Upper lobe of left lung (tissue), 6 donors: ENCODE measurements around the gene SNRPA. TPM values are rescaled to one million over a fixed set of nuclear protein-coding genes. Genes with fewer than 3 reads are reported as not detected.

Experiments
- ATAC-seq, 2 donors: fragments of 200-7000 bp; cut with Tn5 transposase; one replicate each; pipeline ENCODE4 v1.9.1; 2022; ENCODE audit warnings: mild to moderate bottlenecking in 2 of 2, moderate library complexity in 2 of 2; ENCODE audit not compliant: low FRiP score in 2 of 2
- DNase-seq, 2 donors: peaks; one replicate each; pipeline ENCODE4 v3.0.0-alpha.2; 2019 to 2020
- H3K27ac ChIP-seq, 4 donors: fragments of 200-600 bp; sonication (generic); one replicate each; pipeline ENCODE4 v1.5.1; 2016 to 2019
- H3K27me3 ChIP-seq, 4 donors: fragments of 200-600 bp; sonication (generic); one replicate each; pipeline ENCODE4 v1.5.1; 2017 to 2019
- H3K36me3 ChIP-seq, 4 donors: fragments of 200-600 bp; sonication (generic); one replicate each; pipeline ENCODE4 v1.5.1; 2016 to 2019
- H3K4me1 ChIP-seq, 4 donors: fragments of 200-600 bp; sonication (generic); one replicate each; pipeline ENCODE4 v1.5.1; 2018 to 2019
- H3K4me3 ChIP-seq, 4 donors: fragments of 200-600 bp; sonication (generic); one replicate each; pipeline ENCODE4 v1.5.1; 2017 to 2019; ENCODE audit warnings: mild to moderate bottlenecking in 2 of 4, moderate library complexity in 1 of 4
- H3K9me3 ChIP-seq, 4 donors: fragments of 200-600 bp; sonication (generic); one replicate each; pipeline ENCODE4 v1.5.1; 2018 to 2019
- EP300 ChIP-seq, 4 donors: sonication (generic); formaldehyde crosslinking; IDR thresholded peaks; one replicate each; pipeline ENCODE4 v1.5.1; 2017; ENCODE audit warnings: antibody characterized with exemption in 4 of 4, control low read depth in 2 of 4
- POLR2A ChIP-seq, 4 donors: fragments of 450-650 bp; IDR thresholded peaks; one replicate each; pipeline ENCODE4 v1.5.1; 2016 to 2017; ENCODE audit warnings: antibody characterized with exemption in 4 of 4, mild to moderate bottlenecking in 2 of 4
- POLR2AphosphoS5 ChIP-seq, 2 donors: sonication (generic); formaldehyde crosslinking; IDR thresholded peaks; one replicate each; pipeline ENCODE4 v1.5.1; 2017; ENCODE audit warnings: antibody characterized with exemption in 2 of 2
- WGBS, 2 donors: methylation state at CpG; one replicate each; pipeline ENCODE4 v1.1.5; 2017 to 2018; 5-methylcytosine and 5-hydroxymethylcytosine counted together
- total RNA-seq, 6 donors: library from RNA; depleted of rRNA in 4 of 6; stranded (reverse); fragments of >200 nt in 4 of 6; gene quantifications; one replicate each; pipeline versions ENCODE4 v1.1.0 to v1.2.1, GENCODE V29; 2016 to 2021
- TF ChIP-seq, protein P1 (sequence below), 6 experiments: fragments of 450-650 bp in 4 of 6; fragments of 200-600 bp in 2 of 6; sonication (generic) in 2 of 6; IDR thresholded peaks; one replicate each; pipeline ENCODE4 v1.5.1; 2016 to 2019; ENCODE audit warnings: antibody characterized with exemption in 6 of 6
- donor health status: DM: no; HTN: no; CAD: no; lungs with moderate emphysema.
- donor health status: DM: no; HTN: yes; CAD: no; lungs with severe emphysema.

Gene SNRPA
- total RNA-seq, 6 donors from 2014 or later = 32.4 to 90.1 (median 55.3) TPM

DNA sequence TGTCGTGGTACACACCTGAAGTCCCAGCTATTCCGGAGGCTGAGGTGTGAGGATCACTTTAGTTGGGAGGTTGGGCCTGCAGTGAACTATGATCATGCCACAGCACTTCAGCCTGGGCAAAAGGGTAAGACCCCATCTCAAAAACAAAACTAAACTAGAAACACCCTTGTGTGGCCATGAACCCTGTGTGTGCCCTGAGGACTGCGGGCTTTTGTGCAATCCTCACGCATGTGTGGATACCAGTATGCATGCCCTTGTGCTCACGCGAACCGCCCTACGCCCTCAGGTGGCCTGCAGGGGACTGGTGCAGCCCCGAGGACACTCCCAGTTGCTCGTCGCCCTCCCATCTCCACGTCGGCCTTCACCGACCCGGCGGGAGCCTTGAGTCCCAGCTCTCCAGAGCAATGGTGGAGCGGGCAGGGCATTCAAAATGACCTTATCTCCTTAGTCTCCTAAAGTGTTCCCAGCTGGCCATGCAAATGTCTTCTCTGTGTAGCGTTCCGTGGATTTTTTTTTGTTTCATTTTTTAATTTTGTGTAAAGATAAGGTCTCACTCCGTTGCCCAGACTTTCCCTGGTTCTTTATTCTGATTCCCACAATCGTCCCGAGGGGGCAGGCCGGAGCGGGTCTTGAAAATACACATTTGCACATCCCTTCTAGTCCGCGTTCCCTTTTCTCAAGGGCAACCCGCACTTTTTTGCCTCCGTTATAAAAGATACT lies 47.1 kb downstream of the SNRPA start:
- no peaks in the 10 kb centered on the region for H3K9me3 ChIP-seq
- peaks cover 4 to 32% (median 14%) of the 10 kb centered on the region in 4 donors for H3K36me3 ChIP-seq
- H3K27me3 ChIP-seq = no peaks in the 10 kb centered on the region
- peak; percentile 85 to 92 for DNase-seq
- ATAC-seq = peak; percentile 40 to 77
- peaks cover 36 to 44% (median 42%) of the 10 kb centered on the region in 4 donors for H3K4me1 ChIP-seq
- H3K27ac ChIP-seq = peak overlapping the region; percentile 85 to 99 (median 93)
- WGBS, 2 donors = 8 to 15% methylated on average over 16 to 28 of the region's 28 CpGs
- TF ChIP-seq POLR2A (IDR thresholded peaks at IDR 0.05) (peak in 3 of 4 donors; percentile 26 to 50 (median 48)), EP300 (IDR thresholded peaks at IDR 0.05) (no peak), POLR2AphosphoS5 (IDR thresholded peaks at IDR 0.05) (peak in 1 of 2 donors; percentile 25)
- TF ChIP-seq, protein P1, sequence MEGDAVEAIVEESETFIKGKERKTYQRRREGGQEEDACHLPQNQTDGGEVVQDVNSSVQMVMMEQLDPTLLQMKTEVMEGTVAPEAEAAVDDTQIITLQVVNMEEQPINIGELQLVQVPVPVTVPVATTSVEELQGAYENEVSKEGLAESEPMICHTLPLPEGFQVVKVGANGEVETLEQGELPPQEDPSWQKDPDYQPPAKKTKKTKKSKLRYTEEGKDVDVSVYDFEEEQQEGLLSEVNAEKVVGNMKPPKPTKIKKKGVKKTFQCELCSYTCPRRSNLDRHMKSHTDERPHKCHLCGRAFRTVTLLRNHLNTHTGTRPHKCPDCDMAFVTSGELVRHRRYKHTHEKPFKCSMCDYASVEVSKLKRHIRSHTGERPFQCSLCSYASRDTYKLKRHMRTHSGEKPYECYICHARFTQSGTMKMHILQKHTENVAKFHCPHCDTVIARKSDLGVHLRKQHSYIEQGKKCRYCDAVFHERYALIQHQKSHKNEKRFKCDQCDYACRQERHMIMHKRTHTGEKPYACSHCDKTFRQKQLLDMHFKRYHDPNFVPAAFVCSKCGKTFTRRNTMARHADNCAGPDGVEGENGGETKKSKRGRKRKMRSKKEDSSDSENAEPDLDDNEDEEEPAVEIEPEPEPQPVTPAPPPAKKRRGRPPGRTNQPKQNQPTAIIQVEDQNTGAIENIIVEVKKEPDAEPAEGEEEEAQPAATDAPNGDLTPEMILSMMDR (IDR thresholded peaks at IDR 0.05) = peak in 5 of 6 experiments; percentile 29 to 47 (median 40)
- H3K4me3 ChIP-seq = peak overlapping the region in 3 of 4 donors; percentile 95 to 99 (median 97)

DNA sequence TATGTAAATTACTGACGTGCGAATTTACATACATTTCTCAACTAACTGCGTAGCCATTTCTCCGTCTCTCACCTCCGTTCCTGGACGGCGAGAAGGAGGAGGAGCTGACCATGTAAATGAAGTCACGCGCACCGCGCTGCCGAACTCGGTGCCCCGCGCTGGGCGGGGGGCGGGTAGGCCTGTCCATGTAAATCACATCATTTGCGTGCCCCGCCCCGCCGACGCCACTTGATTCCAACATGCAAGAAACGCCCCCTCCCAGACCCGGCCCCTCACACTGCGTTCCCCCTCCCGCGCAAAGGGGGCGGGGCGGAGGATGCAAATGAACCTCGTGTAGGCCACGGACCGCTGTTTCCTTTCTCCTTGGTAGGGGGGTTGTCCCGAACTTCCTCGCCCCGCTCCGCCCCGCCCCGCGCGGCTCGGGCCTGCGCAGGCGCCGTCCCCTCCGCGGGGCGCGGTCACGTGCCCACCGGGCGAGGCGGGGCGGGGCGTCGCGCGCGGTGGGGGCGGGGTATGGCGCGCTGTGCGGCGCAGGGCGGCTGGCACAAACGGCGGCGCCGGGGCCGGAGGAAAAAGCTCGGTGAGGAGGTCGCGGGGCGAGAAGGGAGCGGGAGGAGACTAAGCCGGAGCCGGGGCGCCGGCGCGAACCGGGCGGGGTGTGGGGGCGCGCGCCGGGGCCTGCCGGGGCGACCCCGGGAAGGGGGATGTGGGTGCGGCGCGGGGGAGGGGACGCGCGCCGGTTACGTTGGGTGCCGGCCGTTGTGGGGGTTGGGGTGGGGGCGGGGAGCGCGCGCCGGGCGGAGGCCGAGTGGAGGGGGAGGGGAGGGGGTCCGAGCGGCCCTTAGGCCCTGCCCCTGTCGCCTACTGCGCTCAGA lies 47.9 kb downstream of the SNRPA start, which contains the start of gene EGLN2:
Gene EGLN2 (plus strand): TSS at position 509 of the 875 bp plus-strand sequence. CDS start 1,382 bp downstream, outside the sequence.
- Histone ChIP-seq H3K27me3 (no peaks in the 10 kb centered on the region), H3K9me3 (no peaks in the 10 kb centered on the region), H3K4me1 (peaks cover 44 to 50% (median 49%) of the 10 kb centered on the region in 4 donors), H3K4me3 (peak within 1 kb of the TSS; percentile 45 to 99 (median 96)), H3K27ac (peak within 1 kb of the TSS; percentile 93 to 99 (median 98)), H3K36me3 (peaks cover 4 to 39% (median 15%) of the 10 kb centered on the region in 4 donors)
- ATAC-seq = peak; percentile 95 to 96
- TF ChIP-seq POLR2A (IDR thresholded peaks at IDR 0.05) = peak in 2 of 4 donors; percentile 63 to 81
- TF ChIP-seq, protein P1 (IDR thresholded peaks at IDR 0.05) = peak in 1 of 6 experiments; percentile 4
- TF ChIP-seq POLR2AphosphoS5 (IDR thresholded peaks at IDR 0.05) = peak; percentile 63 to 78
- TF ChIP-seq EP300 (IDR thresholded peaks at IDR 0.05) = peak in 1 of 4 donors; percentile 12
- WGBS, 2 donors = 0 to 1% methylated on average over 7 to 75 of the region's 110 CpGs
- peak; percentile 99 to 100 for DNase-seq

DNA sequence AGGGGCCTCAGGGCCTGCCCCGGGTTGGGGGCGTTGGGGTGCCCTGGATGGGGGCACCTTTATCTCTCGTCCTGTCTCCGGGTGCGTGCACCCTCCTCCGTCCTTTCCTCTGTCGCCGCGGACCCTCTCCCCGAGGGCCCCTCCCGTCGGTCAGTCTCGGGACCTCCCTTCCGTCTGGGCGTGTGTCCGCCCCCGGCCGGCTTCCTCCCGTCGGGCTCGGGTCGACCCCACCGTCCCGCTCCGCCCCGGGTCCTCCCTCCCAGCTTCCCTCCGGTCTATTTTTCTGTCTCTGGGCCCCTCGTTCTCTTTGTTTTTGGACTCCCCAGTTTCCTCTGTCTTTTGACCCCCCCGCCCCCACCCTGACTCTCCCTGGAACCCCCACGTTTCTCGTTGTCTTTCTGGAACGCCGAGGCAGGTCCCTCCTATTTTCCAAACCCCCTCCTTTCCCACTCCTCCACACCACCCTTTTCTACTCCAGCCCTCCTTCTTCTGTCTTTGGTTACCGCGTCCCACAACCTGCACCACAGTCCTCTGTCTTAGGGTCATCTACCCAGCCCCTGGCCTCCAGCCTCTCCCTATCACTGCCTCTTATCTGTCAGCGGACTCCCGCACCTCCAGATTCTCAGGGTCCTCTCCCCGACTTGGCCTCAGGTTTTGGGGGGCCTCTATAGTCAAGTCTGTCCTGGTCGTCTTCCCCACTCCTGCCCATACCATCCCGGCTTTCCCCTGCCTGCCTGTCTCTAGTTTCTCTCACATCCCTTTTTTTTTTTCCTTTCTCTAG lies 48.7 kb downstream of the SNRPA start:
- 2% methylated on average over 35 to 40 of the region's 40 CpGs for WGBS, 2 donors
- peaks cover 52 to 59% (median 57%) of the 10 kb centered on the region in 4 donors for H3K4me1 ChIP-seq
- ATAC-seq = peak in 1 of 2 donors; percentile 26

More for the DNA sequence above, 48.7 kb downstream of the SNRPA start:
- TF ChIP-seq POLR2AphosphoS5 (IDR thresholded peaks at IDR 0.05) (peak; percentile 58 to 65), EP300 (IDR thresholded peaks at IDR 0.05) (no peak)
- TF ChIP-seq, protein P1 (IDR thresholded peaks at IDR 0.05) = peak in 1 of 6 experiments; percentile 4
- peak overlapping the region; percentile 45 to 99 (median 96) for H3K4me3 ChIP-seq
- peaks cover 4 to 47% (median 19%) of the 10 kb centered on the region in 4 donors for H3K36me3 ChIP-seq
- H3K27me3 ChIP-seq = no peaks in the 10 kb centered on the region
- H3K9me3 ChIP-seq = no peaks in the 10 kb centered on the region
- DNase-seq = peak; percentile 69 to 91
- H3K27ac ChIP-seq = peak overlapping the region; percentile 93 to 99 (median 98)
